ENCODE data around the gene CCT8.
"Not testable (repeated sequence)": the region's sequence is repeated elsewhere in the genome, so short reads cannot be mapped to it uniquely, and the experiment has no call there.

Gene CCT8

GRCh38 chr21:29077651-29078090, 4.2 kb upstream of the CCT8 start:
- no peak for DNase-seq (ENCODE audit: low spot score)

- not testable (repeated sequence) for DNase-seq (ENCODE audit: low spot score)
Observed at GRCh38 chr21:29076731-29077640, 3.5 kb upstream of the CCT8 start.

DNA sequence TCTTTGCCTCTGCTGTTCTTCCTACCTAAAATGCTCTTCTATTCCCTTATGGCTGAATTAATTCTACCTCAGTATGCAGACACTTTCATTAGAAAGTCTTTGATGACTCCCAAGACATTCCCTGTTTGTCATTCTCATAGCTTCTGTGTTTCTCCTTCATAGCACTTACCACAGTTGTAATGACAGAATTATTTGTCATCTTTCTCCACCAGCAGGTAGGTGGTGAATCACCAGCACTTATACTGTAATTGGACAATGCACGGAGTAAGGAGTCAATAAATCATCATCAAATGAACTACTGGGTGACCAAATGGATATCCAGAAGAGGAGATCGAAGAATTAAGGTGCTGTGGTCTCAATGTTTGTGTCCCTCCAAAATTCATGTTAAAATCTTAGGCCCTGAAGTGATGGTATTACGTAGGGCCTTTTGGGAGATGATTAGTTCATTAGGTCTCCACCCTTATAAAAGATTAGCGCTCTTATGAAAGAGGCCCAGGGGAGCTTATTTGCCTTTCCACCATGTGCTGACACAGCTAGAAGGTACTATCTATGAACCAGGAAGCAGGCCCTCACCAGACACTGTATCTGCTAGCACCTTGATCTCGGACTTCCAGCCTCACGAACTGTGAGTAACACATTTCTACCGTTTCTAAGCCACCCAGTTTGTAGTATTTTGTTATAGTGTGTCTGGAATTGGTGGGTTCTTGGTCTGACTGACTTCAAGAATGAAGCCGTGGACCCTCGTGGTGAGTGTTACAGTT, 2.4 kb upstream of the CCT8 start:
- DNase-seq (ENCODE audit: low spot score), result no peak

- no peak for DNase-seq (ENCODE audit: low spot score)
Observed at GRCh38 chr21:29074783-29075182, 1.3 kb upstream of the CCT8 start.

DNA sequence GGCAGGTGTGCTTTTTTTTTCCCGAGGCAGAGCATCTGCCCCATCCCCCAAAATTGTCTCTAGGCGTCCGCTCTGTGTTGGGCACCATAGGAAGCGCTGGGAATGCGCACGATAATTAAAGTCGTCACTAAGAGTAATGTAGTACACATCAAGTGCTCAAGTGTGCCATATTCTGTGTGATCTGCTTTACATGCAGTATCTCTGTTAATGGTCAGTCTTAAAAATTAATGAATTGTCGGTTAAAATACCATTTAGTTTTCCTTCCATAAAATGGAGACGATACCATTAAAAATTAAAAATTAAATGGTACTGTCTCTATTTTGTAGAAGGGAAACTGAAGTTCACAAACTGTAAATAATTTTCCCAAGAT, 544 bp upstream of the CCT8 start:
- peak; percentile 17 for DNase-seq (ENCODE audit: low spot score)

- no peak for DNase-seq (ENCODE audit: low spot score)
Observed at GRCh38 chr21:29072873-29073221, 601 bp downstream of the CCT8 start.

DNA sequence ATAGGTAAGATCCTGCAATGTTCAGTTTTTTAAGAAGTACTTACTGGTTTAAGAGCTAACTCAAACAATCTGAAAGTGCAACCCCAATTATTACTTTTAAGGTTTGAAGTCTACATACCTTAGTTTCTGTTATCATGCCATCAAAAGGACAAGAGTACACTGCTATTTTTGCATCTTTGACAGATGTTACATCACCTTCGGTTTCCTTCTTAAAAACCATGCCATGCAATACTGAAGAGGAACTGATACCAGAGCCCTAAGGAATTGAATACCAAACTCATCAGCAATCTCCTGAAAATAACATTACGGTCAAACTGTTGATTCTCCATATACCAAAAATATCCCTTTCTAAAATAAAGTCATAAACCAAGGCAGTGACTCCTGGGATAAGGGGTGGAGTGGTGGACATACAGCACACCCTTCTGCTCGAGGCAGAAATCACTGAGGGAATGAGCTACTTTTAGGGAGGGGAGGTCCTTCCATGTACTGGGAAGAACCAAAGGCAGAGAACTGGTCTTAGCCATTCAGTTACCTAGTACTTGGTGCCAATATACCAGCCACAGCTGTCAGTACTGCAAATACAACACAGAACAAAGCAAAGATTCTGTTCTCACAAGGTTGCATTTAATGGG, 8.5 kb downstream of the CCT8 start:
- DNase-seq (ENCODE audit: low spot score), result no peak

- no peak for DNase-seq (ENCODE audit: low spot score)
Observed at GRCh38 chr21:29056538-29057050, 16.9 kb downstream of the CCT8 start.

GRCh38 chr21:29056005-29056404, 17.4 kb downstream of the CCT8 start:
- no peak for DNase-seq (ENCODE audit: low spot score)

DNA sequence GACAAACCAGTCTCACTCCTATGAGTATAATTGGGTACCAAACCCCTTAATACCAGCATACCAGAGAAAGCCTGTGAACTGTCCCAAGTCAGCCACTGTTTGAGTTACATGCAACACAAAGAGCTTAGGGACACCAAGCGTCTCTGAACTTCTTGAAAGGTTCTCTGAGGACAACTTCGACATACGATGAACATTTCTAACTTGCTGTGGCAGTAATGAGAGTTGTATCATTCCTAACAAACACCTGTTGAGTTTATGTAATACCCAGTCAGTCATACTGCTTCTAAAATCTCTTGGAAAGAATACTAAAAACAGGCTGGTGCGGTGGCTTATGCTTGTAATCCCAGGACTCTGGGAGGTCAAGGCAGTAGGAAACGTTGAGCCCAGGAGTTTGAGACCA, 18.4 kb downstream of the CCT8 start:
- DNase-seq (ENCODE audit: low spot score), result no peak

- DNase-seq (ENCODE audit: low spot score), result no peak
Observed at GRCh38 chr21:29053656-29054055, 19.8 kb downstream of the CCT8 start.

- DNase-seq (ENCODE audit: low spot score), result no peak
Observed at GRCh38 chr21:29053011-29053553, 20.4 kb downstream of the CCT8 start.

DNA sequence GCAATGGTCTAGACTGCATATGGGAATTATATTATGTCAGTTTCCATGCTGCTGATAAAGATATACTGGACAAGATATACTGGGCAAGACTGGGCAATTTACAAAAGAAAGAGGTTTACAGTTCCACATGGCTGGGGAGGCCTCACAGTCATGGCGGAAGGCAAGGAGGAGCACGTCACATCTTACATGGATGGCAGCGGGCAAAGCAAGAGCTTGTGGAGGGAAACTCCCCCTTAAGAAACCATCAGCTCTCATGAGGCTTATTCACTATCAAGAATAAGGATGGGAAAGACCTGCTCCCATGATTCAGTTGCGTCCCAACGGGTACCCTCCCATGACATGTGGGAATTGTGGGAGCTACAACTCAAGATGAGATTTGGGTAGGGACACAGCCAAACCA, 21.2 kb downstream of the CCT8 start:
- no peak for DNase-seq (ENCODE audit: low spot score)

- no peak for DNase-seq (ENCODE audit: low spot score)
Observed at GRCh38 chr21:29034678-29035077, 38.8 kb downstream of the CCT8 start.

GRCh38 chr21:29033871-29034270, 39.6 kb downstream of the CCT8 start:
- no peak for DNase-seq (ENCODE audit: low spot score)

GRCh38 chr21:29033301-29033700, 40.1 kb downstream of the CCT8 start:
- no peak for DNase-seq (ENCODE audit: low spot score)

DNA sequence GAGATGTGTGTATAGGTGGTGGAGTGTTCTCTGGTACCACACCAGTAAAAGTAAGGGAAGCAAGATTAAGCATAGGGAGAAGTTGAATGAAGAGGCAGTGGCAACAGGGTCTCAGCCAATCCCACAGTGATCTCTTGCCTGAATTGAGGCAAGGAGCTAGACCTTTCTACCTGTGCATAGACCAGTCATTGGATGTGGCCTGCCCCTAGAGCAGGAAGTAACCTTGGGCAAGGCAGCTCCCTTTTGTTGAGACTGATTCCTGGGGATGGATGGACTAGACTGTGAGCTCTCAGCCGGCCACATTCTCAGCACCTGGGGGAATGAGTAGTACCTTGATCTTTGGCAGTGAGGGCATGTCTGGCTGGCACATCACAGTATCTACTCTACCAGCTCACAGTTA, 42.5 kb downstream of the CCT8 start:
- no peak for DNase-seq (ENCODE audit: low spot score)

- DNase-seq (ENCODE audit: low spot score), result no peak
Observed at GRCh38 chr21:29029524-29029923, 43.9 kb downstream of the CCT8 start.

DNA sequence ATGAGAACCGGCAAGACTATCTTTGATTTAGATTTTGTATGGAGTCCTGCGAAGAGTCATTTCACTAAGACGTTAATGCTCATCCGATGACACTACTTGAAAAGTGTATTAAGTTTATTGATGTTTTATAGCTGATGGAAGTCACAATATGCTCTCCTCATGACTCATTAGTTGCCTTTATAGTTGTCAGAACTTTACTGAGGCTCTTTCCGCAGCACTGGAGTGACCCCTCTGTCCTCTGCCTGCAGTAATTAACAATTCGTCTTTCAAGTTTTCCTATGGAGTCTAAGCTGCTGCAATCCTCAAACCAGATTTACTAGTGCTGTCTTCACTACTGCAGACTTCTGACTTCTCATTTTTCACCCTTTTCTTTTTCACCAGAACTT, 48.1 kb downstream of the CCT8 start:
- no peak for DNase-seq (ENCODE audit: low spot score)

GRCh38 chr21:29024474-29025327, 48.7 kb downstream of the CCT8 start, which contains the start of gene USP16:
USP16 (plus strand) TSS chr21:29024668; CDS start chr21:29027914, 3,246 bp downstream.
- peak; percentile 95 for DNase-seq (ENCODE audit: low spot score)

DNA sequence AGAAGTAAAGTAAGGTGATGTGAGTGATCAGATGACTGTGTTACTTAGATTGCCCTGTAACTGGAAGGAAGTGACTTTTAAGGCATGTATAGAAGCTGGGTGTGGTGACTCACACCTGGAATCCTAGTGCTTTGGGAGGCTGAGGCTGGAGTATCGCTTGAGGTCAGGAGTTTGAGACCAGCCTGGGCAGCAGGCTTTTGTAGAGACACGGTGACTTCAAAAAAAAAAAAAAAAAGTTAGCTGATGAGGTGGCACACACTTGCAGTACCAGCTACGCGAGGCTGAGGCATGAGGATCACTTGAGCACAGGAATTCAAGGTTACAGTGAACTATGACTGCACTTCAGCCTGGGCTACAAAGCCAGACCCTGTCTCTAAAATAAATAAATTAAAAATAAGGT, 51.3 kb downstream of the CCT8 start:
- no peak for DNase-seq (ENCODE audit: low spot score)
